GM21515 (cell line): Measurements from ENCODE around the gene NSUN7.

Experiments used
- ATAC-seq: cut with Tn5 transposase; IDR thresholded peaks from one replicate; pipeline ENCODE4 v1.9.1; 2021; ENCODE audit not compliant: unreplicated experiment

Gene NSUN7

DNA sequence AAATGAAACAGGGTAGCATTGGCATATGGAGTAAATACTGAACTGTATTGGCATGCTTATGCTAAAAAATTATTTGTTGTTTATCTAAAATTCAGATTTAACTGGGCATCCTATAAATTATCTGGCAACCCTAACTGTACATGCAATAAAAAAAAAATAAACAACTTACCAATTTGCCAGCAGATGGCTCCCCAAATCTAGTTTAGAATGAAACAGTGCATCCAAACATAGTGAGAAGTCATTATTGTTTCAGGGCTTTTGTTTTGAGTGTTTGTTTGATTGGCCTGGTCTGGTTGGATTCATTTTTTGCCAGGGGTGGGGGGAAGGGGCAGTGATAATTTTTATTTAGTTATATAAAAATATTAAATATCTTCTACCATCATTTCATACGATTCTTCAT, 12.8 kb upstream of the NSUN7 start:
- no peak for ATAC-seq

DNA sequence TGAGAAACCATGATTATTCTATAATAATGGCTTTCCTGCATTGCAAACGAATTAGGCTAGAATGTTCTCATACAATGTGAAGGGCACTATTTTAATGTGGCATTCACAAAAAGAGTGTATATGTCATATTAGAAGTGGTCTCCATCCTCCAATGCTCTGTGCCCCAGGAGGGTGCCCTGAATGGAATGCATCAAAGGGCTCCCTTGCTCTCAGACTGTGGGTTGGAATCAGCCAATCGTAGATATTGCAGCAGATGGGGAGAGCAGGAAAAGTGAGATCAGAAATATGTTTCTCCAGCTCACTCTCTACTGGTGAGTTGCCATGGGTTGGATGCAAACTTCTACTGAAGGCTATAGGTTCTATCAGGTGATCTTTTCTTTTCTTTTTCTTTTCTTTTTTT, 11.9 kb upstream of the NSUN7 start:
- ATAC-seq, result no peak

DNA sequence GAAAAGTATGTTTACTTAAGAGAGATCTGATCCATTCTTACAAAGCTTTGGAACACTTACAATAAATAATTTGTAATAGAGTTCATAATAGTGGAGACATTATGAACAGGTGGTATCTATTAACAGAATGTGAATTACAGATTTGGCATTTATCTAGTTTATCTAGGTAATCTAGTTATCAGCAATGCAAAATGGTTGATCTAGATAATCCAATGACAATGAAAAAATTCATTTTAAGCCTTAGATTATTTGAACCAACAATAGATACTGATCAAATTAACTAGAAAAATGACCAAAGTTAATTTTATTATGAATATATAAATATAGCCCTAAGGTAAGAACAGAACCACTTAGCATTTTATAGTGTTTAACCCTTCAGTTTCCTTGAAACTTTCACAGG, 10.4 kb upstream of the NSUN7 start:
- ATAC-seq, result no peak

DNA sequence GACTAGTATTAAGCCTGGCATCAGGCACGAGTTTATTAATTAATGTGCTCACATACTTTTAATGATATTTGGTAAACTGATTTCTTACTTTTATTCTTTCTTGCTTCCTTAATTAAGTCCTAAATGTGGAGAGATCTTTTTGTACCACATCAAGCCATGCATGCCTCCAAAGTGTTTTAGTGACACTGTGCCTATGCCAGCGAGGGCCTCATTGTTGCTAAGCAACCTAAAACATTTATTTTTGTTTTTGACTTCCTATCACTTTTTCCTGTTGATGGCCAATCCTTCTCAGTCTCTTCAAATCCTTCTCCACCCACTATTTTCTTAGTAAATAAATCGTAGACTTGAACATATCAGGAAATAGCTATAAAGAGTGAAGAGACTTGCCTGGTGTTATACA, 5.5 kb upstream of the NSUN7 start:
- ATAC-seq, result no peak

DNA sequence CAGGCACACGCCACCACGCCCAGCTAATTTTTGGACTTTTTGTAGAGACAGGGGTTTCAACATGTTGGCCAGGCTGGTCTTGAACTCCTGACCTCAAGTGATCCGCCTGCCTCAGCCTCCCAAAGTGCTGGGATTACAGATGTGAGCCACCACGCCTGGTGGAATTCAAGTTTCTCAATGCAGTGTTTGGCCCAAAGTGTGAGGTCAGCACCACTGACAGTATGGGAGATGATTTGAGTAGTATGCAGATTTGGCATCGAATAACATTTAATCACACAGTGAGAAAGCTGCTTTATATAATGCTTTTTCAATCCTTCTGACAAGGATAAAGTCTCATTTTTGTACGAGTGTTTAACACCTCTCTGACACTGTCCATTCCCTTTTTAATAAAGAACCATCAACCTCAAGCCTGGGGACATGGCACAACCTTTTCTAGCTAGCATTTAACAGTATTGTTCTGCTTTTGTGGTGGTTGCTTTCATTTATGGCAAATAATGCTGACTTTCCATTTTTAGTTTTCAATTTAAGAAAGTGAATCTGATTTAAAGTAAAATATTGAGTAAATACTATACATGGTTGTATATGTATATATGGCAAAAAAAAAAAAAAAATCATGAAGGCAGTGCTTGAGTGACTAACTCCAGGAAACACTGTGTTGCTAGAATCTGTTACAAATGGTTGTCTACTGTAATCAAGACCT, 4.3 kb upstream of the NSUN7 start:
- ATAC-seq, result no peak

DNA sequence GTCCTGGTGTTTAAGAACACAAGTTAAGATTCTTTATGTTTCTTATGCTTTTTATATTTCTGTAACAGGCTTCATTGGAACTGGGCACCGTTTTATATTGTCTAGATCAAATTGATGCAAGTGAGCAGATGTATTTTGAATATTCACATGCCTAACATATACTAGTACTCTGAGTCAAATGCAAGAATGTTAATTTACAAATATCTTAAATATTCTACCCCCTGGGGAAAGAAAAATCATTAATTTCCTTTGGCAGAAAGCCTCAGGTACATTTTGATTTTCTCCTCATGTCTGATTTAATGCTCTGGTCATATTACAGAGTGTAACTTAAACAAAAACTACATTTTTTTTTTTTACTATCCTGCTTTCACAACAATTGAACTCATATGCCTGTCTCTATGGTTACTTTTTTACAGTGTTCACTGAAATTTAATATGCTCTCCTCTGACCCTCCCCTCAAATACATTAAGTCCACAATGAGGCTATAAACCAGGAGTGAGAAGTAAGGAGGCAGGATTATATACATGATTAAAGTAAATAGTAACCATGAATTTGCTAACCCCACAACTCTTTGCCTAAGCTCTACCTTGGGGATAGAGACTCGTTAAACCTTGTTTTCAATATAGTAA, 2.4 kb upstream of the NSUN7 start:
- no peak for ATAC-seq

DNA sequence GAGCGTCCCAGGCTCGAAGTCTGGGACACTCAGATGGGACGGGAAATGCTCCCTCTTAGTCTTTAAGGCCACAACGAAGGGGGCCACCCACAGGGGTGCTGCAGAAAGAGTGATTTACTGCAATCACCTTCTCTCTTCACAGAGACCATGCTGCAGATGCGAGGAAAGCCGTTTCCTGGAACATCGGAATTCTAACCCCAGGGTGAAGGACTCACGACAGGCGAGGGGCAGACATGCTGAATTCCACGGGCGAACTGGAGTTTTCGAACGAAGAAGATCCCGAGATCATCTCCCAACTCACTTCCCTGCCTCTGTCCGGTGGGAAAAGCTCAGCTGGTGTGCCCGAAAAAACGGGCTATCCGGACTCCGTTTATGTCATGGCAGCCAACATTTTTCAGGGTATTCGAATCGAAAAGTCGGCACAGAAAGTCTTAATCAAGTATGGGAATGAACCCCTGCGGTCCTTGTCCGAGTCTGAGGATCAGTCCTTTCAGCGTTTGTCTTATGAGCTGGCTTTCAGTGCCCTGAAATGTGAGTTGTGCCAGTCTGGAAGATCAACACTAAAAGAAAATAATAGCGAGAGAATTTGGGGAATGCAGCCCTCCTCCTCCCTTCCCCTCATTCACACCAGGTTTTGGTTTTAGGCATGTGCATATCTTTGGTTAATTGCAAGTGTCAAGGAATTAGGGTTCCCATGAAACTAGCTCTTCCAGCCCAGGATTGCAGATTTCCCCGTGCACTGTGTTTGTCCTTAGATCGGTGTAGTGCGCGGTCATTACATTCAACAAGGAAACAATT, 905 bp downstream of the NSUN7 start:
- ATAC-seq, result no peak

DNA sequence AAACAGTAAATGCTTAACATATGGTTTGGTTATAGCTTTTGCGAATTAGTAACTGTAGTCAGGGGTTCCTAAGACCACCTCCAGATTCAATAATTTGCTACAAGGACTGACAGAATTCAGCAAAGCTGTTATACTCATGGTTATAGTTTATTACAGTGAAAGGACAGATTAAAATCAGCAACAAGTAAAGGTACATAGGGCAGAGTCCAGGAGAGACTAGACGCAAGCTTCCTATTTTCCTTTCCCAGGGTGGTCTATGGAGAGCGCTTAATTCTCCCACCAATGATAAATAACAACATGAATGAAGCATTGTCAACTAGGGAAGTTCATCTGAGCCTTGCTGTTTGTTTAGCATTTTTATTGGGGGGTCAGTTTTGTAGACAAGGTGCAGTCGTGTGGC, 5.9 kb downstream of the NSUN7 start:
- no peak for ATAC-seq

DNA sequence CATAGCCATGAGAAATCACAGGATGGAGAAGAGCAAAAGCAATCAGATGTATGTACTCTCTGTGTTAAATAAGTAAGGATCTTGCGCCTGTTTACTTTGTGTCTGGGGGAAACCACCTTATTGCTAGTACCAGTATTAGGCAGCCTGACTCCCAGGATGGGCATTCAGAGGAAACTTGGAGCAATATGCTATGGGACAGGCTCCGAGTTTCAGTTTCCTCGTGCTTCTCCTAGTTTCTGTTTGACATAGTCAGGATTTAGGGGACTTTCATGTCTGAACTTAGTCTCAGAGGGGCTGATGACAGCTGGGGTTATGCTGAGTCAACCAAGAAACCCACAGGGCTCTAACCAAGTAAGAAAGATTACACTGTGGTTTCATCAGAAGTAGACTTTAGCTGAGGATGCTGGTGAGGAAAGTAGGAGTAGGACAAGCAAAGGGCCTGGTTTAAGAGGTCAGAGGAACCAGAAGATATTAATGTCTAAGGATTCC, 13.5 kb downstream of the NSUN7 start:
- ATAC-seq, result peak; percentile 99

DNA sequence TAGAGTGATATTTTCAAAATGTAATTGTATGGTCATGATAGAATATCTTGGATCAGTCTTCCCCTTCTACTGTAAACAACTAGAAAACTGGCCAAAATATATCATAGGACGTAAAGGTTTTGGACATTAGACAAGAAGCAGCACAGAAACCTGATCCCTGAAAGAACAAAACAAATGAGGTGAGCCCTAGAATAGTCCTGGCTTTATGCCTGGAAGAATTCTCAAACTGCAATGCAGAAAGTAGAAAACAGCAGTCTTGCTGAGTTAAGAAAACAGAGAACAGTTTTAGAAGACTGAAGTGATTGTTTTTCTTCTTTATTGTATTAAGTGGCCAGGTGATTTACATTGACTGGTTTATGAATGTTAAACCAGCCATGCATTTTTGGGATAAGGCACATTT, 19.5 kb downstream of the NSUN7 start:
- no peak for ATAC-seq

DNA sequence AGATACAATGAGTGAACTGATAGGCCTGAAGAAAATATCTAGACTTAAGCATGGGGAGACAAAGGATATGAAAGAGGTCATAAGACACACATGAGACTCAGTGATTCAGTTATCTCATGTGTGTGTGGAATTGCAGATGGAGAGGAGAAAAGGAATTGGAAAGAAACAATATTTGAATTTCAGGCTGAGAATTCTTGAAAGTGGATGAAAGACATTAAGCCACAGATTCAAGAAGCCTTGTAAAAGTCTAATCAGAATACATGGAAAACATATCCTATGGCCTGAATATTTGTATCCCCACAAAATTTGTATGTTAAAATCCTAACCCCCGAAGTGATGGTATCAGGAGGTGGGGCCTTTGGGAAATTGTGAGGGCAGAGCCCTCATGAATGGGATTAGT, 28.3 kb downstream of the NSUN7 start:
- no peak for ATAC-seq

DNA sequence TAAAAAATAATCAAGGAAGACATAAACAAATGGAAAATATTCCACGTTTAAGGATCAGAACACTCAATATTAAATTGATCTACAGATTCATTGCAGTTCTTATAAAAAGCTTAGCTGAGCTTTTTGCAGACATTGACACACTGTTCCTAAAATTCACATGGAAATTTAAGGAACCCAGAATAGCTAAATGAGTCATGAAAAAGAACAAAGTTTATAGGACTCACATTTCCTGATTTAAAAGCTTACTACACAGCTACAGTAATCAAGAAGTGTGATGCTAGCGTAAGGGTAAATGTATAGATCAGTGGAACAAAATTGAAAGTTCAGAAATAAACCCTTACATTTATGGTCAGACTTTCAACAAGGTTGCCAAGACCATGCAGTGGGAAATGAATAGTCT, 33.1 kb downstream of the NSUN7 start:
- no peak for ATAC-seq

DNA sequence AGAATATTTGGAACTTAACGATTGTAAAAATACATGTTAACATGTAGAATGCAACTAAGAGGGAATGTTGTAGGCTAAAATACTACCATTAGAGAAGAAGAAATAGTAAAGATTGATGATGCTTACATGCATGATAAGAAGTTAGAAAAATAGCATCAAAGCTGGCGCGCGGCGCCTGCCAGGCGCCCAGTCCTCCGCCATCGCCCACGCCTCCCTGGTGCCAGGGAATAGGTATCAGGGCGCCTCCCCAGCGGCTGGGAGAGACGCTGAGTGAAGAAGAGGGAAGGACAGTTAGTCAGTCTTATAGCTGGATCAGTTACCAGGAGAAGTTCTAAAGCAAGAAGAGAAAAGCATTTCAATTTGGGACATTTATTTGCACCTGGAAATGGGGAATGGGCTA, 36.0 kb downstream of the NSUN7 start:
- ATAC-seq, result no peak

DNA sequence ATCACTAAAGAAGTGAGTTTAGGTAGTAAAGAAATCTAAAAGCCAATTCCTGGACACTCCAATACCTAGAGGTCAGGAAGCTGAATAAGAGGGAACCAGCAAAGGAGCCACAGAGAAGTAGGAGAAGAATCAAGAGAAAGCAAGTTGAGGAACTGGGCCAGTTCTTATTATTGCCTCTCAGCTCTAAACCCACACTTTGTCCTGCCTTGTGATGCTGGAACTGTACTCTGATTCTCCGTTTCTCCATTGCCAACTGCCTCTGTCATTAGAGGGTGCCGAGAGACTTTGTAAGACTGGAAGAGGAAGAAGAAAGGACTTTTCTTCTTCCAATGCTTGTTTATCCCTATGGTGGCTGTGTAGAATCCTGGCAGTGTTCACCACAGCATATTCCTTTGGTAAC, 38.6 kb downstream of the NSUN7 start:
- ATAC-seq, result no peak

DNA sequence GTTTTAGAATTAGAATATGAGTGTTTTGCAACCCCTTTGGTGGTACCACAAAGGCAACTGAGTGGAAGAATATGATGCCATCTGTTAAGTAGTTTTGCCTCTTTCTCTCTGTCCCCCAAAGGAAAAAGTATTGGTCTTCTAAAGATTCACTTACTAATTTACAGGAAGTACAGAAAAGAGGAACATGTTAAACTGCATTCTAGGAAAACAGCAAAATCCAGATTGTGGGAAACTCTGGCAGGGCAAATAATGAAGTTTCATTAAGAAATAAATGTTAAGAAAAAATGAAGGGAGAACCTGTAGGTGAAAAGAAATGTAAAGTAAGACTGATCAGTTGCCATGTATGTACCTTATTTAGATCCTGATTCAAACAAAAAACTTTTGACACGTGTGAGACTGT, 39.3 kb downstream of the NSUN7 start:
- ATAC-seq, result no peak

DNA sequence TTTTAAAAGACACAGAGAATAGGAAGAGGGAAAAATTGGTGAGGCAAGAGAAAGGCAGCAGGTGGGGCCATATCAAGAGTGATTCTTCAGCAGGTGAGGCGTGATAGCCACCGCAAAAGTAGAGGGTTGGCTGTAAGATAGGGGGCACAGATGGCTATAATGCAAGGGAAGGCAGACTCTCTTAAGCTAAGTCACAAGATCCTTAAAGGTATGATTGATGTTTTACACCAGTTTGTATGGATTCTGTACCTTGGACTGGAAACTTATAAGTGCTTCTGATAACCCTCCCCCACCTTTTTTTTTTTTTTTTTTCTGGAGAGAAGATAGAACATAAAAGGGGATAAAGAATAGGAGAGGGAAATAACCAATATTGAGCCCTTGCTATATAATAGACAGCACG, 40.0 kb downstream of the NSUN7 start:
- ATAC-seq, result no peak

DNA sequence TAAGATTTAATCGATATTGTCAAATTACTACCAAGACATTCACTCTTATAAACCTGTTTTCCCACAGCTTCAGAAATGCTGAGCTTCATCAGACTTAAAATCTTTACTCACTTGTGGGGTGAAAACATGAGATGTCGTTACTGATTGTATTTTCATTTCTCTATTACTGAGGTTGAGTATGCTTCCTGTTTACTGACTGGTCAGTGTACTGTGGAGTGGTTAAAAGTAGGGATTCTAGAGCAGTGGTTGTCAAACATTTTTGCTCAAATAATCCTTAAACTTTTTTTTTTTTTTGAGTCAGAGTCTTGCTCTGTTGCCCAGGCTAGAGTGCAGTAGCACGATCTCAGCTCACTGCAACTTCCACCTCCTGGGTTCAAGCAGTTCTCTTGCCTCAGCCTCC, 50.3 kb downstream of the NSUN7 start:
- ATAC-seq, result peak; percentile 89

DNA sequence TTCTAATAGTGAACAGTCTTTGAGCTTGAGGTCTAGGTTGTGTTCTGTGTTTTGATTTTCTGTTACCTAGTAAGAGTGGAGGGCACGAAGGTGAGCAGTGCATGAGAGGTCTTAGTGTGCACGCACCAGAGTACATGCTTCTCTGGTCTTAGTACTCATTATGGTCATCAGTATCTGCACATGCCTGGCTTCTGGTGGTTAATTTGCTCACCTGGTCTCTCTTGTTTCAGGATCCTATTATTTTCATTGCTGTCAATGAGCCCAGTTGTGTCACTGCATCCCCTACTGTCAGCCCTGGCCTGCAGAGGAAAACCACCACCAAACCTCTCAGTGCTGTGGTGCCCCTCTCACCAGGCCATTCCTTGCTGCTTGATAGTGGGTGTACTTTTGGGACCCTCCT, 54.8 kb downstream of the NSUN7 start:
- no peak for ATAC-seq

DNA sequence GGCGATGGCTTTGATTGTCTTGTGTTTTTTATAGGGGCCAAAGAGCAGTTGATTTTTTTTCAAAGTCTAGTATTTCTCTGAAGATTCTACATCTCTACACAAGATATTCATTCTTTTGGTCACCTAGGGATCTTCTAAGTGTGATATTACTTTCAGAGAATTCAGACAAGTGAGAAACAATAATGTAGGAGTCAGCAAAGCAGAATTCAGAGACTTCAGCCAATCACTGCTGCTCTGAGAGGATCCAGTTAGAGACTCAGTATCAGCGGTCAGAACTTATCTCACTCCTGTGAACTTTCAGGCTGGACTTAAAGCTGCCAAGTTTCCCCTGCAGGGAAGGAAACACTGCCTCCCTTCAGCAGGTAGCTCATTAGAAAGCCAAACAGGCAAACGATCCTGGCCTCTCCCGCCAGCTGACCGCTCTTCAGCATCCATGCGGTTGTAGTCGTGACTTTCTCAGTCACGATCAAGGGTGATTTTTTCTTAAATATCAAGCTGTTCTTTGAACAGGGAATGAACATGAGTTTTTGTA, 59.2 kb downstream of the NSUN7 start:
- ATAC-seq, result no peak

DNA sequence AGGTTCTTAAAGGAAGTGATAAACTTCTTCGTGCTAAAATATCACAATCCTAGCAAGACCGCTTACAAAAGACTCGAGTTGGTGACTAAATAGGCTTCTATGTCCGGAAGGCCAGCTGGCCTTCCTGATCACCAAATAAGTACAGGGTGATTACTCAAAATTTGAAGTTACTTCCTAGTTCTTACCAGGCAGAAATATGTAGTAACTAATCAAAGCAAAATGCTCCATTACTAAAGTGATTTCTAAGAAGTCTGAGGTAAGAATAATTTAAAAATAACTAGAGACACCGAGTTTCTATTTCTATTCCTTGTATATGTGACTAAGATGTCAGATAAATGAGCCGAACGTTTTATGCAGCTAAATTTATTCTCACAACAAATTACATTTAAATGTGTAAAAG, 62.2 kb downstream of the NSUN7 start:
- no peak for ATAC-seq

DNA sequence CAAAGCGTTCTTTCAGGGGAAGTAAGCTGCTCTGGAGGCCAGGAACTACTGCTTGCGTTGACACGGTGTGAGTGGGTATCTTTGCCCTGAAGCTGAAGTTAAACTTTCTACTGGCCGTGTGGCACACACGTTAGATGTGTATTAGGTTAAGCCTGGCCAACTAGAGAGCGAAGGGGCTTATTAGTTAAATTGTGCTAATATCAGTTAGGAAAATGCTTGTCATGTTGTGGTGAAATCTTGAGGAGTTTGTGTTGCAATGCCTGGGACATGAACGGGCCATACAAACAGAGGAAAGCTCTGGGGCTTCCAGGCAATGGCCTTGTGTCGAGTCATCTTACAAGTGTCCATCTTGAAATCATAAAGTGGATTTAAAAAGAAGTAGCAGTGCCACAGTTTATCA, 62.6 kb downstream of the NSUN7 start:
- ATAC-seq, result no peak

DNA sequence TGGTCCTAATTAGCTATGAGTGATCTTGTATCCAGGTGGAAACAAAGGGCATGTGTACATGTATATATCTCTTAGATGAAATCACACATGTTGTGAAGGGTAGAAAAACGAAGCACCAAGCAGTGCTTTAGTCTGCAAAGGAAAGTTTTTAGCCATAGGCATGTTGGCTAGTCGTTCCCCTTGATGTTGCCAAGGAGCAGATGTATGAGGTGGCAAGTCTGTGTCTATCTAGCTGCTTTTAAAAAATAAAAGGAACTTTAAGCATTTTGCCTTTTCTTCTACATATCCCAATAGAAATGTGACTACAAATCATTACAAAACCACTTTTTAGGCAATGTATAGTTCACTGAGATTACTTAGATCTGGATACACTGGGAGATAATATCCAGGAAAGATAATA, 63.1 kb downstream of the NSUN7 start:
- ATAC-seq, result no peak
